NCI-H748 (cell line): ENCODE measurements around the gene GALNT6.
"Not testable (repeated sequence)": the region's sequence is repeated elsewhere in the genome, so short reads cannot be mapped to it uniquely, and the experiment has no call there.

Experiments
- DNase-seq: peaks from one replicate; lab custom pipeline; 2025; ENCODE audit not compliant: unreplicated experiment; lab: John Stamatoyannopoulos, UW

Gene GALNT6

DNA sequence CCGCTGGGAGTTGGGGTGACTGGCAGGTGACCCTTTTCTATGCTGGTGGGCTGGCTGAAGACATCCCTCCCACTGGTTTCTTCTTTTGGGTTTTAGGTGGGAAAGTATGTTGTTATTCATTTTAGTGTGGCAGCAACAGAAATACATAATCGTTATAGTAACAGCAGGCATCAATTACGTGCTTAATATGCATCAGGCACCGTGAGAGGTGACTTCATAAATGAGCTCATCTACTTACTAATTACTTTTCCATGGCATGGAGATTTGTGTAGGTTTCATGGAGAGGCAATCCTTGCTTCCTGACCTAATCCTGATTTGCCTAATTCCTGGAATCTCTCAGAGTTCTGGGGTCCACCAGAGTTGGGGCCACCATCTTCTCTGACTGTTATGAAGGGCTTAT, 31.4 kb downstream of the GALNT6 start:
- no peak for DNase-seq

DNA sequence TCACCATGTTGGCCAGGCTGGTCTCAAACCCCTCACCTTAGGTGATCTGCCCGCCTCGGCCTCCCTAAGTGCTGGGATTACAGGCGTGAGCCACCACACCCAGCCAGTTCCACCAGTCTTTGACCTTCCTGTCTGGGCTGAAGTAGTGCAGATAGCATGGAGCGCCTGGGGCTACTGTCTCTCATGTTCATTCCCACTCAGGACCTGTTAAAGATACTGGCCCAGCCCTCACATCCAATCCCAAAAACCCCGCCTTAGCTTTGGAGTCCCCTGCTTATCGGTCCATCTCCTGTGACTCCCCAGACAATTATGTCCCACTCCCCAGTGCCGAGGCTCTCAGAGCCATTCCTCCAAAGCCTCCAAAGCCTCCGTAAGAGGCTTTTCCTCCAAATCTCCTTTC, 32.7 kb downstream of the GALNT6 start:
- DNase-seq, result no peak

DNA sequence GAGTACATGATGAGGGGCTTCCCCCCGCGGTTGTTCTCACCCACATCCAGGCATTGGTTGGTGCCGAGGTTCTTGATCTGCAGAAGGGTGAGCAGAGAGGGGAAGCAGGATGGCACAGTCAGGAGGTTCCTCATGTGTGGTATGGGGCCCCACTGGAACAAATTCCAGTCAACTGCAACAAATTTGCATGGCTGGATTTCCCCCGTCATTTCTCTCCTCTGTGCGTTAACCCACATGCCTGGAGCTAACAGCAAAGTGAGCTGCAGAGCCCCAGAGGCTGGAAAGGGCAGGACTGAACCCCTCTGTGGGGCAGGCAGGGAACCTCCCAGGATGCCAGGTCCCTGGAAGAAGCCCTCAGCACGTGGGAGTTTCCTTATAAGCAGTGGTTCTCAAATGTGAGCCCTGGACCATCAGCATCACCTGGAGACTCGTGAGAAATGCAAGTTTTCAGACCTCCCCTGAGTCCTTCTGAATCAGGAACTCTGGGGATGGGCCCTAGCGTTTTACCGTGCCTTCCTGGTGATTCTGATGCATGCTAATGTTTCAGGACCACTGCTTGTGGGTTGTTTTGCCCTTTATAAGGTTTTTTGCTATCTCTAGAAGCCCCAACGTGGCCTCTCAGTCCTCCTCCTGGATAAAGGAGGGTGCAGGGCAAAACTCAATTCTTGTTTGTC, 33.7 kb downstream of the GALNT6 start:
- no peak for DNase-seq

DNA sequence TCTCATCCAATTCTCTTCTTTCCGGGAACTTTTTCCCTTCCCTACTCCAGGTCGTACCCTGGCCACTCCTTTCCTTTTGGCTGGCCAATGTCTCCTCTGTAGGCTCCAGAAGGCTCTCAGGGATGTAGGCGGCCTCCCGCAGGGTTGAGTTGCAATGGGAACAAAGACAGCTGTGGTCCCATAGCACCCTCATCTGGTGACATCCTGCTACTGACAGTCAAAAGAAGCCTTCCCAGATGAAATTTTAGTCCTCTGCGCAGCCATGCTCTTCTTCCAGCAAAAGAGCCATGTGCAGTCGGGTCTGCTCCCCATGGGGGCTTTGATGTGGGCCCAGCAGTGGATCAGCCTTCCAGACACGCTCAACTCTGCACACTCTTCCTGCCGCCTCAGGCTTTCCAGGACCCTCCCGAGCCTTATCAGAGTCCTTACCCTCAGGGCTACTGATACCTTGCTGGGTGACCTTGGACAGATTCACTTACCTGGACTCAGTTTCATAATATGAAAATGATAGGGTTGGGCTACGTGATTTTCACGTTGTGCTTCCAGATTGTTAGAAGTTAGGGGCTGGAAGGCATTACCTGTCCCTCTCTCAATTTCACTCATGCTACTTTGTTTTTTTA, 39.2 kb downstream of the GALNT6 start:
- DNase-seq, result peak; percentile 68

DNA sequence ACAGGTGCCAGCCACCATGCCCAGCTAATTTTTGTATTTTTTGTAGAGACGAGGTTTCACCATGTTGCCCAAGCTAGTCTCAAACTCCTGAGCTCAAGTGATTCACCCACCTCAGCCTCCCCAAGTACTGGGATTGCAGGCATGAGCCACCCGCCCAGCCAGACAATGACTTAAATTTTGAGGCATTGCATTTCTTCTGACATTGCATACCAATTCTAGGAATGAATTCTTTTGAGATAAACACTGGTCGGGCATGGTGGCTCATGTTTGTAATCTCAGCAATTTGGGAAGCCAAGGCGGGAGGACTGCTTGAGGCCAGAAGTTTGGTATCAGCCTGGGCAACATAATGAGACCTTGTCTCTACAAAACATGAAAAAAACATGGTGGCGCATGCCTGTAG, 42.2 kb downstream of the GALNT6 start:
- DNase-seq, result no peak

DNA sequence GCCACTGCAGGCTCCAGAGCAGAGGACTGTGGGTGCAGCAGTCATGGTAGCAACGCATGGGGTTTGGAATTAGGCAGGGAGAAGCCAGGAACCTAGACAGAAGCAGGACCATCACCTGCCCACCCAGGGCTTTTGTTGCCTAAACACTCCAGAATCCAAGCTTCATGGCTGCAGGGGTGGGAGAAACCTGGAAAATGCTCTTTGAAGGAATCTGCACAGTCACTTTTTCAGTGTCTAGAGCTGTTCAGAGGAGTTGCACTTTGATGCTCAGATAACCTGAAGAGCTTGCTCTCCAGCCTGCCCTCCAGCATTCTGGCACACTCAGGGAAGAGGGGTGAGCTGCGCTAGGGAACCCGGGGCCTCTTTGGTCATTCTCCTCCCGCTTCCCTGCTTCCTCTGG, 43.1 kb downstream of the GALNT6 start:
- DNase-seq, result no peak

DNA sequence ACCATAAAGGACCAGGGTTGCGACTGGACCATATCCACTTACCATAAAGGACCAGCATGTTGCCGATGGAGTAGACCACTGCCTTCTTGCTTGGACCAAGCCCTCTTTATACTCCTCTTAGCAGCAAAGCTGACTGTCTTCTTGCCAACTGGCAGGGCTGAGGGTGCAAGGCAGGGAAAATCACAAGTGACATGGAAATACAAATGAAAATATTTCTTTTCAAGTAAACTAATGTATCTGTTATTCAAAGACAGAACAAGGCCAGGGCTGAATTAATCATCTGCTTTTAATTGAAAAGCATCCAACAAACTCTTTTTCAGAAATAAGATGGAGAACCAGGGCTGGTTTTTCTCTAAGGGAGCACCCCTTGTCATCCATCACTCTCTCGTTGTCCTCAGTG, 44.6 kb downstream of the GALNT6 start, which contains the start of gene CELA1:
CELA1 (minus strand) TSS at position 99 of the 400 bp plus-strand sequence; CDS start at position 58, 41 bp downstream.
- no peak for DNase-seq

DNA sequence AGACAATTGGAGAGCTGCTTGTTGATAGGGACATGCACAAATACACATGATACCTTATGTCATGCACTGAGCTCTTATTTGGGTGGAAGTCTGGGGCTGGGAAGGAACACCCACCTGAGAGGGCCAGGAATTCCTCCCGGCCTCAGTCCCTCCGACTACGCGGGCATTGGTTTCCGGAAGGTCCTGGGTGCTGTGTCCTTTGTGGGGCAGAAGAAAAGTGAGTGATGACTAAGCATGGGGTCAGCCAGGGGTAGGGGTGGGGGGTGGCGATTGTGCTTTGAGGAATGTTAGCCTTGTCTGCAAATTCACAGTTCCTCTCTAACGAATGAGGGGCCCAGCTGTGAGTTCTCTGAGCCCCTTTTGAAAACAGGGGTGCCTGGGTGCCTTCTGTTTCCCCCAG, 45.5 kb downstream of the GALNT6 start:
- DNase-seq, result no peak

DNA sequence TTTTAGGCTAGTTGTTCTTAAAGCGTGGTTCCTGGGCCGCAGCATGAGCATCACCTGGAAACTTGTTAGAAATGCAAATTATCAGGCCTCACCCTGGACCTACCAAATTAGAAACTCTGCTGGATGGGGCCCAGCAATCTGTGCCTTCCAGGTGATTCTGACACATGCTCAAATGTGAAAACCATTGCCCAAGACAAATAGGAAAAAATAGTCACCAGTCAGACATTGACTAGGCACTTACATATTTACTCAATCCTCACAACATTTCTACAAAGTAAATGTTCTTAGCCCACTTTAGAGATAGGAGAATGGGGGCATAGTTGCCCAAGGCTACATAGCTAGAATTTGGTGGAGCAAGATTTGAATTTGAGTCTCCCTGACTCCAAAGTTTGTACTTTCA, 48.0 kb downstream of the GALNT6 start:
- no peak for DNase-seq

DNA sequence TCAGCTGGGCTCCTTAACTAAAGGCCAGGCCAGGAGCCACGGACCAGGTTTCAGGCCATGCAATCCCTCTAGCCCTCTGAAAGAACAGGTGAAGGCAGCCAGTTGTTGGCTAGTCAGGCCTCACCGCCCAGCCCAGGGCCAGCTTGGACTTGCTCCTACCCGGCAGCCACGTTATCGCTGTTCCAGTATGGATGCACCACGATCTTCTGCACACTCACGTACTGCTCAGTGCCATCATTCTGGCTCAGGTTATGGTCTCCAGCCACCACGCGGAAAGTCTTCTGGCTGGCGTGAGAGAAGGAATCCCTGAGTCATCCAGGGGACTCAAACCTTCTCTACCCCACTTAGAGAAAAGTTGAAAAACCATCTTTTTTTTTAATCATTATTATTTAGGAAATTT, 48.8 kb downstream of the GALNT6 start:
- DNase-seq, result no peak

DNA sequence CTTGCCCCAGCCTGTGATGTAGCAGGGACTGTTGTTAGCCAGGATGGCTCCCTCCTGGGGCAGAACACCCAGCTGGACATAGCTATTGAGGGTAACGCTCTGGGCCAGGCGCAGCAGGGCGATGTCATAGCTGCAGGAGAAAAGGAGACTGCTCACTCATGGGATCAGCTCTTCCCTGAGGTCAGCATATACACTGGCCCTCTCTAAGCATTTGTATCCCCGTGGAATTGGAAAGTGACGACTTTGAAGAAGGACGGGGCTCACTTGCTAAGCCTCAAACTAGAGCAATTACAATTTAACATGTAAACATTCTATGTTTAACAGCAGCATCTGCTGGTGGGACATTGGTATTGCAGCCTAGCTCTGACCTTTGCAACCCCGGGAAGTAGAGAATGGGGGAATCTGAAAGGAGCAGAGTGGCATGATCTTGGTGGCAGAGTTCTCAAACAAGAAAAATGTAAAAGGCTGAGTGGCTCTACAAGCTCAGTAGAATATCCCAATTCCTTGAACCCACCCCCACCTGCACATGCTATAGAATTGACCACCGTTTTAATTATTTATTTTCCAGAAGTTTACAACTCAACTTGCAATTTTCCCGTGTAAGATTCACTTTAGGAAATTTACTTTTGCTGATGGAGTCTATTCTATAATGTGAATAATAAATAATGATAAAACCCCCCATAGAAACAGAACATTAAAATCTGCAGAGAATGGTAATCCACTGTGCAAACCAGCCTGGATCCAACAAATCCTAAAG, 49.8 kb downstream of the GALNT6 start:
- DNase-seq, result peak; percentile 77

DNA sequence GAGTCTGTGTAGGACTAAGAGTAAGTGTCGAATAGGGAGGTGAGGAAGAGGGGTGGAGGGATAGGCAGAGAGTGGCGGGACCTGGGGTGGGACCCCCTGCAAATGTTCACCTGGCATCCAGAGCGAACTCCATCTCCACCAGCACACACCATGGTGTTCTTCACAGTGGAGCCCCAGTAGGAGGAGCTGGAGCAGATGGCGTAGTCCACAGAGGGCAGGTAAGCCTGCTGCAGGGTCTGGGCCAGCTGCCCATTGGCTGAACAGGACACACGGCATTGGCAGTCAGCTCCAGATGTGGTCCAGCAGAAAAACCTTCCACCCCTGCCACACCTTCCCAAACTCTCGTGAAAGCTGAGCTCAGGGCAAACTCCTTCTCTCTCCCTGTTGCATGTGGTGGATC, 51.5 kb downstream of the GALNT6 start:
- no peak for DNase-seq

DNA sequence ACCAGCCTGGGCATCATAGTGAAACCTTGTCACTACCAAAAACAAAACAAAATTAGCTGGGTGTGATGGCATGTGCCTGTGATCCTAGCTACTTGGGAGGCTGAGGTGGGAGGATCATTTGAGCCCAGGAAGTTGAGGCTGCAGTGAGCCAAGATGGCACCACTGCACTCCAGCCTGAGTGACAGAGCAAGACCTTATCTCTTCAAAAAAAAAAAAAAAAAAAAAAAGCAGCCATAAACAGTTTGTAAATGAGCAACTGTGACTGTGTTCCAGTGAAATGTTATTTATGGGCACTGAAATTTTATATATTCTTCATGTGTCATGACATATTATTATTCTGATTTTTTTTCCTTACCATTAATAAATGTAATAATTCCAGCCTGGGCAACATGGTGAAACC, 53.9 kb downstream of the GALNT6 start:
- DNase-seq, result not testable (repeated sequence)

DNA sequence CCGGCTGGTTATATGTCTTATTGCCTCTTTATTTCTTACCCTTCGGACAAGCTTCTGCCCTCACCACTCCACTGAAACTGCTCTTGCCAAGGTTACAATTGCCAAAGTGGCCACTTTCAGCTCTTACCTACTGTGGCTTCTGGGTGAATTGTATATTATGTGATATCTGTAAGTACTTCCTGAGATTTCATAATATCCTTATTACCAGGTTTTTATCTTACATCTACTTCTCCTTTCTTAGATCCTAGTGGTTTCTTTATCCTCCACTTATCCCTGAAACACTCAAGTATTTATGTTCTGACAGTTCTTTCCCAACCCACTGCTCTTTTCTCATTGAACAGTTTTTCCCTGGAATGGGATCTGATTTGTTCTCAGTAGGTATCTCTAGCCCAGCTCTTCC, 55.3 kb downstream of the GALNT6 start:
- no peak for DNase-seq

DNA sequence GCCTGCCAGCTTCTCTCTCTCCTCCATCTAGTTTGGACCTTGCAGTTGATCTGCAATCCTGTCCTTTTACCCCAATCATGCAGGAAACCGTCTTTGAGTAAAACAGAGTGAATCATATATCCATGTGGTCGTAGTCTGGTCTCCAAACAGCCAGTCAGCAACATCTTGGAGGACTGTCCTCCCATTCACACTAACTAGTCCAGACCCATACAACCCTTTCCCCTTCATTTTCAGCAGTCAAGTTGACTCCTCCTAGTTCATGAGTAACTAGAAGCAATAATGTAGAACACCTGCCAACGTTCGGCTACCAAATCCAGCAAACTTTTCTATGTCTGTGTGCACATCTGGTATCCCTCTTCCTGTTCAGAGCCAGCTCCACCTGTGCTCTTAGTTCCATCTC, 56.4 kb downstream of the GALNT6 start:
- DNase-seq, result no peak

DNA sequence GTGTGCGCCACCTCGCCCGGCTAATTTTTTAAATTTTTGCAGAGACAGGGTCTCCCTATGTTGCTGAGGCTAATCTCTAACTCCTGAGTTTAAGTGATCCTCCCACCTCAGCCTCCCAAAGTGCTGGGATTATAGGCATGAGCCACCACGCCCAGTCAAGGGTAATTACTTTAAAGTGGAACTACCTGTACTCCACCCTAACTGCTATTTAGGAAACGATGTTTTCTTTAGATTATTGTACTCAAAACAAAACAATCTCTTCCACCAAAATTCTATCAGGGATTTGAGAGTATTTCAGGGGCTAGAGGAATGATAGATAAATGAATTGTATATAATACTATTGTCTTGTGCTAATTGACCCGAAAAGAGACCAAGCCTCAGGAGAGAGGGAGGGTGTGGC, 57.7 kb downstream of the GALNT6 start:
- no peak for DNase-seq

DNA sequence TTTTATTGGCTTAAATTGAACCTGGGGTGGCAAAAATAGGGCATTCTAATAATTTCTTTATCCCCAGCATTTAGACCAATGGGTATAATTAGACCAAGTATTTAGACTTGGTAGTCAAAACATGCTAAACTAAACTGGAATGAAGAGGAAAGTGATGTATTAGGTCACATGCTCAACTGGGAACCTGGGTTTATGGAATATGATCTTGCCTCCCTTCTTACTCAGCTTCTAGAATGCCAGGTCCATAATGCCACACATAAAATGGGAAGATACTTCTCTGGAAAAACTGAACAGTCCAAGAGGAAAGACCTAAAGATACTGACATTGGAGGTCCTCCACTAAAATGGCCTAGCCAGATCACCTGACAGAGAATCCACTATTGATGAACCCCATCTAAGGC, 61.0 kb downstream of the GALNT6 start:
- DNase-seq, result no peak

DNA sequence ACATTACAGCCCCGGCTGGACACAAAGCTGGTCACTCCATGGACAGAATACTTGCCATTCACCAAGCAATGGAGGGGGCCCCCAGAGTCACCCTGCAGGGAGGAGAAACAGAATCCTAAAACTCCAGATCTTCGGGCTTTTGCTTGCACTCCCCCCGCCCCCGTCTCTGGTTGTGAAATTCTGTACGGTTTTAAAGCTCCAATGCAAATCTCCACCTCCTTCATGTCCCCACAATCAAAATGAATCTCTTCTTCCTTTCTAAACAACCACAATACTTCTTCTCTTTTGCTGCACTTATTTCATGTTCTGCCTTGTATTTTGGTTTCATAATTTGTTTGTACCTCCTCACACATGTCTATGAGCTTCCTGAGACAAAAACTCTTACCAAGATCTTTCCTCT, 61.5 kb downstream of the GALNT6 start:
- DNase-seq, result no peak

DNA sequence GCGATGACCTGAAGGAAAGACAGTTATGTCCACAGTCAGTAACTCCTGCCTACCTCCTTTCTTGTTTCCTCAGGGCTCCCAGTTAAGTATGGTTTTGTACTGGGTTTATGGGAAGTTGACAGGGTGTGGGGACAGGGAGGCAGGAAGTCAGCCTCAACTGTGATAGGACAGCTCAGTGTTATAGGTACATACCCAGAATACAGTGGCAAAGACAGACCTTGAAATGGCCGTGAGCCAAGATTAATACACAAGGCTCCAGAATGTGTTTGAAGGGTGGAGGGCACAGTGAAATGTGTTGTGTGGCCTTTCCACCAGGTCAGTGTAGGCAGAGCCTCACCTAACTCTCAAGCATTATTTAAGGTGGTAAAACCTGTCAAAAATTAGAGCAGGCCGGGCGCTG, 62.6 kb downstream of the GALNT6 start:
- no peak for DNase-seq

DNA sequence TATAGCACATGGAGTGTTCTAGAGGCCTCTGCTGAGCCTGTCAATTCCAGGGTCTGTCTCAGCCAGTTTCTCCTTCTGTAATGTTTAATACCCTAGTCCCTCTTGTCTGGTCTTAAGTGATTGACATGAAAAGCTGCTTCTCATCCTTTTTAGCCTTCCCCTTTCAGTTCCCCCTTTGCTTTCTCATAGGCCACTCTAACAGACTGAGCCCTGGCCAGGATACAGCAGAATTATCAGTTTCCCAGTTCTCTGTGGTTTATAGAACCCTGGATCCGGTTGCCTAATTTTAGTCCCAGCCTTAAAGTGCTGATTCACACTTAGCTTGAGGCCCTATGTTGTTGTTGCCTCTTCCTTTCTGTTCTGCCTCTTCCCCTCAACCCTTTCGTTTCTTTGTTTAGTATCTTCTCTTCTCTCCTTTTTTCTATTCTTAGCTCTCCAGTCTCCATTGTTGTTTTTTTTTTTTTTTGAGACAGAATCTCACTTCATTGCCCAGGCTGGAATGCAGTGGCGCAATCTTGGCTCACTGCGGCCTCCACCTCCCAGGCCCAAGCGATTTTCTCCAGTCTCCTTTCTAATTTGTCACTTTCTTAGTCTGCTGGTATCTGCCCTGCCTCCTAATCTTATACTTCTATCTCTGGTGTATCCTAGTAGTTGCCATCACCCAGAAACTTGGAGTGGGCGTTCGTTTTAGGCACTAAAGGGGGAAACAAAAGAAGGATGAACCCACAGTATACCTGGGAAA, 64.3 kb downstream of the GALNT6 start:
- DNase-seq, result no peak

DNA sequence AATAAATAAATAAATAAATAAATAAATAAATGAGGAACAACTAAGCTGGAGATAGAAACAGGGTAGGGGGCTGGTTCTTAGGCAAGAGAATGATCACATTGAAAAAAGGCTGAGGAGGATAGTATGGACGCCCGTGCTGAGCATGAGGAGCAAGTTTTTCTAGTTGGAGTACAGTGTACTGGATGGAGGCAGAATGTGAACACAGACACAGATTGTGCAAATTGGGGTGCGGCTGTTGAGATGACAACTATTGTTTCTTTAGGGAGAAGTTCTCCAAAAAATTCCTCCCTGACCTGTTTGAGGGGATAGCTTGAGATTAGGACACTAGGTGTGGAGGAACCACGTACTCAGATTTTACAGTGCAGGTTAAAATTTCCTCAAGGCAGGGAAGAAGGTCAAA, 66.3 kb downstream of the GALNT6 start:
- DNase-seq, result no peak
